CD4-positive, alpha-beta T cell treated with Interleukin-12 subunit alpha and Interleukin-12 subunit beta, for 1 hour (primary cell): ENCODE results near the gene ALG3.
"Not testable (repeated sequence)": the region's sequence is repeated elsewhere in the genome, so short reads cannot be mapped to it uniquely, and the experiment has no call there.

ENCODE experiments used
- DNase-seq: peaks from one replicate; pipeline ENCODE4 v3.0.0-alpha.2; 2020

Gene ALG3

DNA sequence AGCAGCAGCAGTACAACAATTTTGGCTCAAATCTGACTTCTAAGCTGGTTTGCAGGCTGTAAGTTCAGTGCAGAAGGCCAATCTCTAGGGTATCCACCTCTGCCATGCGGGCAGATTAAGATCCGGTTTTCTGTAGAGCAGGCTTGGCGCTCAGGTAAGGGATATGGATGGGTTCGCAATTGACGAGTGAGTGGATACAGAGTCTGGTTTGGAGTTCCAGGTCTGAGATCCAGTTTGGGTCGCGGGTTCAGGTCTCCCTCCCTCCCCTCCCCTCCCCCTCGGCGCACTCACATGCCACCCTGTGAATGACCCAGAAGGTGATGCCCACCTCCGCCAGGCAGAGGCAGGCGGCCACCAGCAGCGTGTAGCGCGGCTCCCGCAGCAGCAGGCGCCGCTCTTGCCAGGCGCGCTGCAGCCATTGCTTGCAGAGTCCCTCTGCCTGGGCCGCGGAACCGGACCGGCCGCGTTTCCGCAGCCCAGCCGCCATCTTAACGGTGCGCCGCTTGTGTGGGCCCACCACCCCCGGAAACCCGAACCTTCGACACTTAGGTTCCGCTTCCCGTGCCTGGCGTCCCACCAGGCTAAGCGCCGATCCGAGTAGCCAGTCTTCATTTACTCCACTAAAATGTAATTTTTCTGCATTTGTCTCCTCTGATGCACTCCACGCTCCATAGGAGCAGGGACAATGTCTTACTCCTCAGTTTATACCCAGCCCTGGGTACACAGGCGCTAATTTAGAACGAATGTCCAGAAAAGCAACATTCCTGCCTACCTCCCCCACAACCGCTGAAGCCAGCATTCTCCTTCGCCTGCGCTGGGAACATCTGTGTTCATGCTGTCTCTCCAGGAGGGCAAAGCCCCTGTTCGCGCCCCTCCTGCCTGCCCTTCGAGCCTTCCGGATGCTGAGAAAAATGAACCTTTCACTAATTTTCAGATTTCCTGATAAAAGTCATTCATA, at the start of gene ALG3:
Gene ALG3, minus strand, starts transcription at position 509 of the 958 bp plus-strand sequence. Its CDS starts 22 bp downstream, at position 487.
- DNase-seq = peak; percentile 90

DNA sequence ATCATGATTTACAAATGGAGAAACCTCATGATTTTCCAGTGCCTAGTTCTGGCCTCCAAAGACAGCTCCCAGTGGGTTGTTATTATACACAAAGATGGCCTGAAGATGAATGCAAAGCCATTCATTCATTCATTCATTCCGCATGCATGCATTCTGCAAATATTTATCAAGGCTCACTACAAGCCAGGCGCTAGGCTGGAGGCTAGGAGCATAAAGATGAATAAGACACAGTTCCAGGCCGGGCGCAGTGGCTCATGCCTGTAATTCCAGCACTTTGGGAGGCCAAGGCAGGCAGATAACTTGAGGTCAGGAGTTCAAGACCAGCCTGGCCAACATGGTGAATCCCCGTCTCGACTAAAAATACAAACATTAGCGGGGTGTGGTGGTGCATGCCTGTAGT, 47.9 kb upstream of the ALG3 start:
- DNase-seq = no peak

DNA sequence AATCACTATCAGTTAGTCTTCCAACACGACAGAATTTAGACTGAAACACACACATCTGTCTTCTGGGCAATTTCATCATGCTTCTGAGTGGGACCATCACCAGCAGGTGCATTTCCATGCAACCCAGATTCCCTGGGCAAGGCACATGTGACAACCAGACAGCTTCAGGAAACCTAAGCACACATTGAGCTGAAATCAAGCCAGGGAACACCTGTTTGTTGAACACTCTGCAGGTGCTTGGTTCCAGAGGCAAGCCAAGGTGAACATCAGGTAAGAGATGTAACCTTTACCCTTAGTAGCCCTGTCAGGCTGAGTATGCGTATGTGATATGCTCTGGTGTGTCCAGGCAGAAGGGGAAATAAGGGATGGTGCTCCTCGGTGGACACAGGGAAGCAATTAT, 47.0 kb upstream of the ALG3 start:
- no peak for DNase-seq

DNA sequence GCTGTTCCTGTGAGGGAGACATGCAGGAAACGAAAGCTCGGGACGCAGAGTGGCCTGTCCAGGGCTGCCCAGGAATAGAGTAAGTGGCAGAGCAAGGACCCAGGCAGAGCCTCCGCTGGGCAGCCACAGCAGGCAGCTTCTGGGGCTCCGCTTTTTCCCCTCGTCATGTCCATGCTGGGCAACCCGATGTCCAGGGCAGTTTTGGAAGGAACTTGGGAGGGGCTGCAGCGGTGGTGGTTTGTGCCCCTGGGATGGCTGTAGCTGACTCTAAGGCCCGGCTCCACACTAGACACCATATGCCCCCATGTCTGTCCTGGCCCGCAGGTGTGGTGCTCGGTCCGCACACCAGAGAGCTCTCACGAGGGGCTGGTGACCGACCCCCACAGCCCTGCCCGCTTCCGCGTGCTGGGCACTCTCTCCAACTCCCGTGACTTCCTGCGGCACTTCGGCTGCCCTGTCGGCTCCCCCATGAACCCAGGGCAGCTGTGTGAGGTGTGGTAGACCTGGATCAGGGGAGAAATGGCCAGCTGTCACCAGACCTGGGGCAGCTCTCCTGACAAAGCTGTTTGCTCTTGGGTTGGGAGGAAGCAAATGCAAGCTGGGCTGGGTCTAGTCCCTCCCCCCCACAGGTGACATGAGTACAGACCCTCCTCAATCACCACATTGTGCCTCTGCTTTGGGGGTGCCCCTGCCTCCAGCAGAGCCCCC, 43.1 kb upstream of the ALG3 start:
- no peak for DNase-seq

DNA sequence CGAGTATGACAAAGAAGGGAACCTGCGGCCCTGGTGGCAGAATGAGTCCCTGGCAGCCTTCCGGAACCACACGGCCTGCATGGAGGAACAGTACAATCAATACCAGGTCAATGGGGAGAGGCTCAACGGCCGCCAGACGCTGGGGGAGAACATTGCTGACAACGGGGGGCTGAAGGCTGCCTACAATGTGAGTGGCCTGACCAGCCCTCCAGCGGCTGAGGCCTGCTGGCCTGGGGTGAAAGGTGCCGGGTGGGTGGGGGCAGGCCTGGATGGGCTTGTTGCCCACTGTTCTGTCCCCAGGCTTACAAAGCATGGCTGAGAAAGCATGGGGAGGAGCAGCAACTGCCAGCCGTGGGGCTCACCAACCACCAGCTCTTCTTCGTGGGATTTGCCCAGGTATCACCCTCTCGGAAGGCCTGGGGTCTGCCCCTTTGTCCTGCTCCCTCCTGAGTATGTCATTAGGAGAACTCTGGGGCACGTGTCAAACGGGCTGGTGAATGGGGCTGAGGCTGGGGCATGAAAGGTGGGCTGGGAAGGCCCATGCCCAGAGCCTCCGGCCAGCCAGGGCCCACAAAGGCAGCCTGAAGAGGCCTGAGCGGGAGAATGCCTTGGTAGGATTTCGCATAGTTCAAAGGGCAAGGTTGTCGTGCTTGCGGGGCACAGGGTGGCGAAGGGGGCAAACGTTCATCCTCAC, 42.4 kb upstream of the ALG3 start:
- DNase-seq = no peak

DNA sequence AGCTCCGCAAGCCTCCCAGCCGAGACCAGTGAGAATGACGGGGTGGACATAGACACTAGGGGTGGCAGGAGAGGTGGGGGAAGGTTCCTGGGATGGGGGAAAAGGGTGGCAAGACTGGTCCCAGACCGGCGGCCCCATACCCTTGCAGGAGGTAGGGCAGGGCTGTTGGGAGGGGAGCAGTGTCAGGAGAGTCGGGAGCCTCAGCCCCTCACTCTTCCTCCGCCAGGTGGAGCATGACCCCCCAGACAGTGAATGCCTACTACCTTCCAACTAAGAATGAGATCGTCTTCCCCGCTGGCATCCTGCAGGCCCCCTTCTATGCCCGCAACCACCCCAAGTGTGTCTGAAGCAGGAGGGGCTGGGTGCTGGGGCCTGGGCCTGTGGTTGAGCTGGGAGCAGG, 41.6 kb upstream of the ALG3 start:
- no peak for DNase-seq

DNA sequence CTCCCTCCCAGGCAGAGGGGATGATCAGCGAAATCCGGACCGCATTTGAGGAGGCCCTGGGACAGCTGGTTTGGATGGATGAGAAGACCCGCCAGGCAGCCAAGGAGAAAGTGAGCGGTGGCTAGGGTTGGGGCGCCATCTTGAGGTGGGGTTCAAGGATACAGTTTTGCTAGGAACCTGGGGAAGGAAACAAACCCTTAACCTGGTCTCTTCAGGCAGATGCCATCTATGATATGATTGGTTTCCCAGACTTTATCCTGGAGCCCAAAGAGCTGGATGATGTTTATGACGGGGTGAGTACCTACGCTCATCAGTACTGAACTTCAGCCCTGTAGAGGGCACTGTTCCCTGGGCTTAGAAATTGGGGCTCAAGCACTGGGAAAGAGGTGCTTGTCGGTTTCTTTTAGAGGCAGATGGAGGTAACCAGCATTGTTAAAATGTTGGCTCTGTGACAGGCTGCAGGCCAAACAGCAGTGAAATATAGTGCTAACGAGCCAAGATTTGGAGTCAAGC, 40.7 kb upstream of the ALG3 start:
- DNase-seq = peak; percentile 60

DNA sequence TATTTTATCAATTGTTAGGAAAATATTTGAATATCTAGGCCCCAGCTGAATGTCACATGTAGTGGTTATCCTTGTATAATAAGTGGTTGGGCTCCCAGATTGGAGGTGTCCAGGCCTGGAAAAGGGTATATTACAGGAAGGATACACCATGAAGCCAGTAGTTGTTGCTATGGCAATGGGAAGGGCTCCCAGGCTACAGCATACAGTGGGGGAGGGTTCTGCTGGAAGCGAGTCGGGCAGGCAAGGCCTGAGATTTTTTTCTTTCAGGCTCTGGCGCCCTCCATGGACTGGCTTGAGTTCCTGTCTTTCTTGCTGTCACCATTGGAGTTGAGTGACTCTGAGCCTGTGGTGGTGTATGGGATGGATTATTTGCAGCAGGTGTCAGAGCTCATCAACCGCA, 35.9 kb upstream of the ALG3 start:
- peak; percentile 36 for DNase-seq

DNA sequence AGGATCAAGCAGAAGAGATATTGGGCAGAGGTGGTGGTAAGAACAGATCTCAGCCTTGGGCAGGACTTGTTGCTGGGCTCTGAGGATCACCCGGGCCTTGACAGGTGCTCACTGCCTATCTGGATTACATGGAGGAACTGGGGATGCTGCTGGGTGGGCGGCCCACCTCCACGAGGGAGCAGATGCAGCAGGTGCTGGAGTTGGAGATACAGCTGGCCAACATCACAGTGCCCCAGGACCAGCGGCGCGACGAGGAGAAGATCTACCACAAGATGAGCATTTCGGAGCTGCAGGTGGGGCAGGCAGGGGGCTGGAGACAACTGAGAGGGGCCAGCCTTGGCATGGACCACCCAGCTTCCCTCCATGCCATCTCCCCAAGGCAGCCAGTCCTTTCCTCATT, 34.9 kb upstream of the ALG3 start:
- DNase-seq = no peak

DNA sequence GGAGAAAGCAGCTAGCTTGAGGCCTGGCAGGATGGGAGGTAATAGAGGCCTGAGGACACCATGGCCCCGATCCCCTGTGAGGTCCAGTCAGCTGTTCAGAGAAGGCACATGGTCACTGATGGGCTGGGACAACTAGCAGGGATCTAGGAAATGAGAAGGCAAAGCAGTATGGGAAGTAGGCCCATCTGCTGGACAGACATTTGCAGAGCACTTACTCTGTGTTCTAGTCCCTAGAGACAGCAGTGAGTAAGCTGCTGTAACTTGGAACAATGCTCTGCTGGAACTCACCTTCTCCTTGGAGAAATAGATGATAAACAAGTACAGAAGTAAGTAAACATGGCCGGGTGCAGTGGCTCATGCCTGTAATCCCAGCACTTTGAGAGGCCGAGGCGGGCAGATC, 34.2 kb upstream of the ALG3 start:
- DNase-seq = no peak

DNA sequence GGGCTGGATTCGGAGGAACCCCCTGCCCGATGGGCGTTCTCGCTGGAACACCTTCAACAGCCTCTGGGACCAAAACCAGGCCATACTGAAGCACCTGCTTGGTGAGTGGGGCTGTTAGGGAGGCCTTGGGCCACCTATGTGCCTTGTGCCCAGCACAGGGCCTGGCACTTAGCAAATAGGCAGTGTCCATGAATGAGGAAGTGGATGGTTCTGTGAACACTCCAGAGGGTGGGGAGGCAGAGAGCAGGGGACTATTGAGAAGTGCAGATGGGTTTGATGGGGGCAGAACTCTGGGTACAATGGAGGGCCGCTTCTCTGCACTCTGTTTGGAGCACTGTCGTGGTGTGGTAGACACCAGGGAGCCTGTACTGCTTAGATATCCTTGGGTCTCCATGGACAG, 28.6 kb upstream of the ALG3 start:
- DNase-seq = no peak

DNA sequence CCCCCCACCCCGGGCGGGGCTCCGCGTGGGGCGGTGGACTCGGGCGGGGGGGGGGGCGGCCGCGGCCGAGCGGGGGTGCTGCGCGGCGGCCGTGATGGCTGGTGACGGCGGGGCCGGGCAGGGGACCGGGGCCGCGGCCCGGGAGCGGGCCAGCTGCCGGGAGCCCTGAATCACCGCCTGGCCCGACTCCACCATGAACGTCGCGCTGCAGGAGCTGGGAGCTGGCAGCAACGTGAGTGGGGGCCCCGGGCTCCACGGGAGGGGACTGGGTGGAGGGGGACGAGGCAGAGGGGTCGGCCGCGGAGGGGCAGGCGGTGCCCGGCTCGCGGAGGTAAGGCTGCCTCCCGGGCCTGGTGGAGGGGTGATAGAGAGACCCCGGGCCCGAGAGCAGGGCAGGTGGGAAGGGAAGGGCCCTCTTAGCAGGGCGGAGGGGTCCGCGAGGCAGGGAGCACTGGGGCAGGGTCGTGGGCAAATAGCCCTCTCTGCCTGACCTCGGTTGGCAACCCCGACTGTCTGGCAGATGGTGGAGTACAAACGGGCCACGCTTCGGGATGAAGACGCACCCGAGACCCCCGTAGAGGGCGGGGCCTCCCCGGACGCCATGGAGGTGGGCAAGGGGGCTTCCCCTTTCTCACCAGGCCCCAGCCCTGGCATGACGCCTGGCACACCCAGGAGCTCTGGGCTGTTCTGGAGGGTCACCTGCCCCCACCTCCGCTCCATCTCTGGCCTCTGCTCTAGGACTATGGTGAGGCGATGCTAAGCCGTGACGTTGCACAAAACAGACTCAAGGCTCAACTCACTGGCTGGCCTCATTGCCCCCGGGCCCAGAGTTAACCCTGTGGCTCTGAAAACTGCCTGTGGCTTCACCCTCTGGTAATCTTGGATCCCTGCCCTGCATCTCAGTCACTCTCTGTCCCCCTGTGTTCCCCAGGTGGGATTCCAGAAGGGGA, 27.5 kb upstream of the ALG3 start, which contains the start of gene ECE2:
Gene ECE2, plus strand, starts transcription at position 62 of the 950 bp plus-strand sequence. Its CDS starts 132 bp downstream, at position 194.
- no peak for DNase-seq

DNA sequence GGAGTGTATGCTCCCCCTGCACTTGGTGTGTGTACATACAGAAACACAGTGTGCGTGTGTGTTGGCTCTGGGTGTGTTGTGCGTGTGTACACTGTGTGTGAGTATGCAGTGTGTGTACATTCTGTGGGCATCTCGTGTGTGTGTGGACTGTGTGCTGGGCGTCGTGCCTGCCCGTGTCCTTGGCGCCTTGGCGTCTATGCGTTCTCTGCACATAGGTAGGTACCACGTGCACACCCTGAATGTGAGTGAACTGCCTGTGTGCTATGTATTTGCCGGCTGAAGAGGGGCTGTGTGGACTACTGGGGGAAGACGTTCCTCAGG, 26.6 kb upstream of the ALG3 start:
- no peak for DNase-seq

DNA sequence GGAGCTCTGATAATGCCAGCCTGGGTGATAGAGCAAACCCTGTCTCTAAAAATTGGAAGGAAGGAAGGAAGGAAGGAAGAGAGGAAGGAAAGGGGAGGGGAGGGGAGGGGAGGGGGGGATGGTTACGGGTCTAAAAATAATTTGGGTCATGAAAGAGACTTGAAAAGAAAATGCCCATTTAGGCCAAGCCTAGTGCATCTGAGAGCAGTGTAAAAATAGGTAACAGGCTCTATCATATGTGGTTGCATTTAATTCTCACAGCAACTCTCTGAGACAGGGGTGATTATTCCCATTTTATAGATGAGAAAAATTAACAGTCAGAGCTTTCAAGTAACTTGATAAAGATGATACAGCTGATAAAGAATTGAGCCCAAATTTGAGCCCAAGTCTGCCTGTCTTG, 23.5 kb upstream of the ALG3 start:
- DNase-seq = no peak

DNA sequence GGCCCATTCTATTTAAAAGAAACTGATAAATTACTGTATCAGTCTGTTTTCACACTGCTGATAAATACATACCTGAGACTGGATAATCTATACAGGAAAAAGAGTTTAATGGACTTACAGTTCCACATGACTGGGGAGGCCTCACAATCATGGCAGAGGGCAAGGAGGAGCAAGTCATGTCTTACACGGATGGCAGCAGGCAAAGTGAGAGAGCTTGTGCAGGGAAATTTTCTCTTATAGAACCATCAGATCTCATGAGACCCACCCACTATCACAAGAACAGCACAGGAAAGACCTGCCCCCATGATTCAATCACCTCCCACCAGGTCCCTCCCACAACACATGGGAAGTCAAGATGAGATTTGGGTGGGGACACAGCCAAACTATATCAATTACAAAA, 18.5 kb upstream of the ALG3 start:
- not testable (repeated sequence) for DNase-seq

DNA sequence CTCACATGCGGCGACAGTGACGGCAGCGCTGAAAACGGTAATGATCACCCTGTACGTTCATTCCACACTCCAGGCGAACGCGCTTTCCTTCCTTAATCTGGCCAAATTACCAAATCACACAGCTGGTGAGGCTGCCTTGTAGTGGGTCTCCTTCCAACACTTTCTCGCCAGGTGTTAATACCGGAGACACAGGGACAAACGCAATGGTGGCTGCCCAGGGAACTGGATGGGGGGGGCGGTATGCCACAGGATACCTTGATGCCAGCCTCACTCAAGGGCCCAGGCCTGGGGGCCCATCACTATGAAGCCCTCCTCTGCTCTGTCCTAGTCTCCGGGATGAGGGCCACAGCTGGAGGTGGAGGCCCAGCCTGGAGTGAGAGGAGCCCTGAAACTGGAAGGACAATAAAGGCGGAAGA, 14.0 kb upstream of the ALG3 start:
- DNase-seq = no peak

DNA sequence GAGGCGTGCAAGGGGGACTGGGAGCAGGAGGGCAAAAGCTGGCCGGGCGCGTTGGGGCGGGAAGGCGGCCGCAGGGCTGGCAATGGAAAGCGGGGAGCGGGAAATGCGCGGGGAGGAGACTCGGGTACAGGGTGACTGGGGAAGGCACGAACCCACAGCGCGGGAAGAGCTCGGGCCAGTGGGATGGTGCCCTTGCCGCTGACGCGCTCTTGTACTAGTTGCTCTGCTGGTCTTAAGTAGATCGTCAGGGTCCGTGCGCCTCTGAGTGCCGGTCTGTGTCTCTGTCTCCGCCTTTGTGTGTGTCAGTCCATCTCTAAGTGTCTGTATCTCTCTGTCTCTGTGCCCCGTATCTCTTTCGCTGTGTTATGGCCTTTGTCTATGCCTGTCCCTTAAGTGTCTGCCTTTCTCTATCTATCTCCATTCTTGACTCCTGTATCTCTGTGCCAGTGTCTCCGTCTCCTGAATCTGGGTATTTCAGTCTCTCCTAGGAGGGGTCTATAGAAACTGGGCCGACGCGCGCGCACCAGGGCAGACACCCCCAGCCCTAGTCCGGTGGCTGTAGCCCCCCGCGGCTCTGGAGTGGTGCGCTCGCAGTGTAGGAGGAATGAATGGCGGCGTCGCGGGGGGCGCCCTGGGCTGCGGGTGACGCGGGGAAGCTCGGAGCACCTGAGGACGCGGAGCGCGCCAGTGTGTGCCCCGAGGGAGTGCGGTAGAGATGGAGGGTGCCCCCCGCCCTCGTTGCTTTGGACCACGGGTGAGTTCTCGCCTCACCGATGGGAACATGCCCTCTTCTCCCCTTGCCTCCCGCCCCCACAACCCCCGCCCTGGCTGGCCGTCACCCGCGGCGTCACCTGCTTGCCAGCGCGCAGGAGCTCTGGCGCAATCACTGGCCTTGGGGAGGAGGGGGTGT, 13.3 kb upstream of the ALG3 start:
- DNase-seq = no peak

DNA sequence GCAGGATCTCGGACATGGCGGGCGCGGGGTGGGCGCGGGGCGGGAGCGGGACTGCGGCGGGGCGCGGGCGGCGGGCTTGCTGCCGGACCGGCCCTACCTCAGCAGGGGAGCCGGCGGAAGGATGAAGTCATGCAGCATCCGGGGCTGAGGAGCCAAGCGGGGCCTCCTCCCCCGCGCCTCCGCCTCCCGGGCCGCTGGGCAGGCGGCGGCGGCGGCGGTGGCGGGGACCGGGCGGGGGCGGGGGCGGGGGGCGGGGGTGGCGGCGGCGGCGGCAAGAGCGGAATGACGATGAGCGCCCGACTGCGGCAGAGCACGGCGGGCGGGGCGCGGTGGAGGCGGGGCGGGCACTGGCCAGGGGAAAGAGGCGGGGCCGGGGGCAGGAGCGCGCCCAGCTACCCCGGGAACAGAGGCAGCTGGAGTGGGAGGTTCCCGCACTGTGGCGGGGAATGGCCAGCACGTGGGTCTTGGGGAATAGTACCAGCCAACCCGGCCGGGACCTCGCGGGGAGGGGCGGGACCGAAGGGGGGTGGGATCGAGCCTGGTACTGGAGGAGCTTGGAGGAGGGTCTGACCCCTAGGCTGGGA, 12.6 kb upstream of the ALG3 start, which contains the start of gene CAMK2N2:
Gene CAMK2N2, minus strand, starts transcription at position 284 of the 584 bp plus-strand sequence. Its CDS starts 268 bp downstream, at position 16.
- DNase-seq = peak; percentile 75

DNA sequence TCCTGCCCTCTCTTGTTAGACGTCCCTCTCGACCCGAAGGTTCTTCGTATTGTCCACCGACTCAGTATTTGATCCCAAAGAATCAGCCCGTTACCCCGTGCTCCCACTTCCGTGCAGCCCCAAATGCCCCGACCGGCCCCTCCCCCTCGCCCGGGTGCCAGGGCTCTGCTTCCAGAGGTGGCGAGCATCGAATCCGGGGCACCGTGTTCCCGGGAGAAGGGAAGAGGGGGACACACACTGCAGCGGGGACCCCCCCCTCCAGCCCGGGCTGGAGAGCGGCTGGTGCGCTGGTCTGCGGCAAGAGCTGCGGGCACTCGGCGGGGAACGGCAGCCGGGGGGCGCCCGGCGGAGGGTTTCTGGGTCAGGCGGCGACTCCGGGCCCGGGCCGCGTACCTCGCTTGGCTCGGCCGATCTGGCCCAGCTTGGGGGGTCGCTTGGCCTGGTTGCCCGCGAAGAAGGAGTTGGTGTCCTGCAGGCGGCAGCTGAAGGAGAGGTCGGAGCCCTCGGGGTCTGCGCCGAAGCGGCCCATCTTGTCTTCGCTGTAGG, 12.0 kb upstream of the ALG3 start:
- no peak for DNase-seq
